ENCODE data around the gene SPOCD1.
A peak's percentile ranks its signal among the peaks of the same experiment; 100 is the strongest.
"Not testable (repeated sequence)": the region's sequence is repeated elsewhere in the genome, so short reads cannot be mapped to it uniquely, and the experiment has no call there.

SPOCD1 gene

DNA sequence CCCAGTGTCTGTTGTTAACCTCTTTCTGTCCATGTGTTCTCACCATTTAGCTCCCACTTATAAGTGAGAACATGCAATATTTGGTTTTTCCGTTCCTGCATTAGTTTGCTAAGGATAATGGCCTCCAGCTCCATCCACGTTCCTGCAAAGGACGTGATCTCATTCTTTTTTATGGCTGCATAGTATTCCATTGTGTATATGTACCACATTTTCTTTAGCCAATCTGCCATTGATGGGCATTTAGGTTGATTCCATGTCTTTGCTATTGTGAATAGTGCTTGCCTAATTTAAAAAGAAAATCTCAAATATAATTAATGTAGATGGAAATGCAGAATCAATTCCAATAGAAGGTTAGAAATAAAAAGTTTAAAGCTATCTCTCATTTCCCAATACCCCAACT, 679 bp upstream of the SPOCD1 start:
- H3K4me3 Mint-ChIP-seq; H3K9me3 Mint-ChIP-seq; ATAC-seq (replicated peaks); H3K27me3 Mint-ChIP-seq; DNase-seq; H3K27ac Mint-ChIP-seq; H3K36me3 Mint-ChIP-seq: not testable (repeated sequence)
- H3K4me1 Mint-ChIP-seq: peaks cover 10 to 37% of the 10 kb centered on the region in 2 donors

DNA sequence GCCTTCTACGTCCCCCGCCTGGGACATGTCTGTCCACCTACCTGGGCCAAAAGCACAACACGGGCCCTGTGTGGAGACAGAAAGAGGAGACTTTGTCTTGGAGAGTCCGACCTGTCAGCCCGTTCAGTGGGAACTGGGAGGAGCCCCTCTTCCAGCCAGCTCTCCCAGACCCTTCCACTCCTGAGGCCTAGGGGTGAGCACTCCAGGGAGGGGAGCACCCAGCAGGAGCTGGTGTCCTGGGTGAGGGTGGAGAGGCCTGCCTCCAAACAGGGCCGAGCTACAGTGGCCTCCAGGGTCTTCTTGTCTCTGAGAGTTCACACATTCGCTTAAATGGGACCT, 546 bp downstream of the SPOCD1 start:
- DNase-seq (no peak), ATAC-seq (replicated peaks) (no peak)
- Mint-ChIP-seq H3K9me3 (no peaks in the 10 kb centered on the region), H3K27ac (peak overlapping the region; percentile 73), H3K27me3 (no peaks in the 10 kb centered on the region), H3K36me3 (no peaks in the 10 kb centered on the region), H3K4me3 (no peak overlapping the region), H3K4me1 (peaks cover 10 to 44% of the 10 kb centered on the region in 2 donors)

DNA sequence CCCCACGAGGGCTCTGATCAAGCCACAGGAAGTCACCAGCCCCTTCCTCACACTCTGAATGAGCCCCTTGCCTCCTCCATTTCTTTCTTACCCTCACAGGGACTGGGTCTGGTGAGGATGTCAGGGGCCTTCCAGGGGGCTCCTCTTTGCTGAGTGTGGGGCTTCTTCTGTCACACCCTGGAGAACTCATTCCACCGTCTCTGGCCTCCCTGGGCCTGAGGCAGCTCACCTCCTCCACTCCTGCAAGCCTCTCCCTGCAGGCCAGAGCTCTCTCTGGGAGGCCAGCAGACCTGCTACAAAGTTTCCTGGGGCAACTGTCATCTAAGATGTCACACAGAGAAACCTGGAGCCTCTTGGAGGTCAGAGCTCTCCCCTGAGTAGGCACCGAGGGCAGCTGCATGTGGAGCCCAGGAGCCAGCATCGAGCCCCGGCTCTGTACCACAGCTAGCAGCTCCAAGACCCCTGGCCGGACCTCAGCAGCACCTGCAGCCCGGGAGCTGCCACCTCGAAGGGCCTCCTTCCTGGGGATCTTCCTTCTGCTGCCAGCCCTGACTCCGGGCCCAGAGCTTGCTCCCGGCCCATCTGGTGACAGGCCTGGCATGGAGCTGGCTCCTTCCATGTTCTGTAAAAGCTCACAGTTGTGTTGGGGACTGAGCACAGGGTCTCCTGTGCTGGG, 1.1 kb downstream of the SPOCD1 start:
- Mint-ChIP-seq H3K27me3 (no peaks in the 10 kb centered on the region), H3K4me1 (peaks cover 10 to 44% of the 10 kb centered on the region in 2 donors), H3K36me3 (no peaks in the 10 kb centered on the region), H3K9me3 (no peaks in the 10 kb centered on the region), H3K27ac (peak overlapping the region; percentile 73), H3K4me3 (no peak overlapping the region)
- DNase-seq: no peak
- no peak for ATAC-seq (replicated peaks)

DNA sequence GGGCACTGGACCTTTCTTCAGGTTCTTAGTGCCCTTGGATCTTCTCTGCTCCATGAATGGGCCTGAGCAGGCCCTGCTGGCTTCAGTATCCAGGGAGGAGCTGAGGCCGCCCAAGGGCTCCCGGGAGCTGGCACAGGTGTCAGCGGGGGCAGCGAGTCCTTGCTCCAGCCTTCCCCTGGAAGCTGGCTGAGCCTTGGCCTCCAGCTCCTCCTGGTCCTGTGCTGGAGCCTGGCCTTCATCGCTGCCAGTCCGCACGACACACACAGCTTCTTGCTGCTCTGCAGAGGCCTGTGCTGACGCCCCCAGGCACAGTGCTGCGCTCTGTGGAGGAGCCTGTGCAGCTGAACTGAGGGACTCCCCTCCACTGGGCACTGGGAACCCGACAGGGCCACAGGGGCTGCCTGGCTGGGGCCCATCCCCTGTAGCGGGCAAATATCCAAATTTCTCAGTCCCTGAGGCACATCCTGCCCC, 1.7 kb downstream of the SPOCD1 start:
- ATAC-seq (replicated peaks) (no peak), DNase-seq (no peak)
- no peaks in the 10 kb centered on the region for H3K36me3 Mint-ChIP-seq
- peaks cover 10 to 44% of the 10 kb centered on the region in 2 donors for H3K4me1 Mint-ChIP-seq
- H3K9me3 Mint-ChIP-seq: no peaks in the 10 kb centered on the region
- H3K27ac Mint-ChIP-seq: no peak overlapping the region
- no peak overlapping the region for H3K4me3 Mint-ChIP-seq
- no peaks in the 10 kb centered on the region for H3K27me3 Mint-ChIP-seq

DNA sequence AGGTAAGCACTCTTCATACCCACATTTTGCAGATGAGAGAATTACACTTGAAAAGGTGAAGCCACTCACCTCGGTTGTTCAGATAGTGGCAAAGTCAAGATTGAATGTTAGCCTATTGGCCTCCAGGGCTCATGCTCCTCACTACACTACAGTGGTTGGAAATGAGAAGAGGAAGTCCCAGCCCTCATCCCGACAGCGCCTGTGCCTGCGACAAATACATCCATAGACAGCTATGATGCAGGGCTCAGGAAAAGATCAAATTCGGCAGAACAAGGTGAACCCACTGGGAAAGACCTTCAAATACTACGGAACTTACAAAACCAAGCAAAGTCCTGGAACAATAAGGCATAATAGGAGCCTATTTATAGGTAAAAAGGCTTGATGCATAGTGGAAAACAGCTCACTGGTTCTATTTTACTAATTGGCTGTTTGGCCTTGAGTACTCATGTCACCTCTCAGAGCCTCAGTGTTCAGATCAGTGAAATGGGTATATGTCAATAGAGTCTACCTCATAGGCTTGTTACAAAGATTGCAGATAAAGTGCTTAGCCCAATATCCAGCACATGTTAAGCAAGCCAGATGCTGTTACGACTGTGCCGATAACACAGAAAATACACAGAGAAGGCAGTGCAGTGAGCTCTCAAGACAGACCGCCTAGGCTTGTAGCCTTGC, 3.5 kb downstream of the SPOCD1 start:
- Mint-ChIP-seq H3K4me3 (no peak overlapping the region), H3K4me1 (peaks cover 8 to 37% of the 10 kb centered on the region in 2 donors), H3K27ac (no peak overlapping the region), H3K36me3 (no peaks in the 10 kb centered on the region), H3K27me3 (no peaks in the 10 kb centered on the region), H3K9me3 (no peaks in the 10 kb centered on the region)
- DNase-seq: no peak
- ATAC-seq (replicated peaks): no peak

DNA sequence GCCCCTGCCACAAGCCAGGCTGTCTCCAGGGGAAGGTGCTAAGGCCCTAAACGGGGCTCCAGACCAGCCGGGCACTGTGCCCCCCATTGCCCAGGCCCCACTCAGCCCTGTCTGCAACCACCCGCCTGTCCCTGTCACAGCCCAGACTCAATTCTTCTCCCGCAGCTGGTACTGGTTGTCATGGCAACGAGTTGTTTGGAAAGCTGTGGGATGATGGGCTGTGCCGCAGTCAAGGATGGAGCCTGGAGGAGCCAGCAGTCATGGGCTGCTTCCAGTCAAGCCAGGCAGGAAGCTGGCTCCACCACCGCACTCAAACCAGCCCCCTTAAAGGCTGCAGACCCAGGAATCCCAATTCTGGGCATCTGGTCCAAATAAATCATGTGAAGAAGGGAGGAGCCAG, 4.2 kb downstream of the SPOCD1 start:
- Mint-ChIP-seq H3K27me3 (no peaks in the 10 kb centered on the region), H3K9me3 (no peaks in the 10 kb centered on the region), H3K4me1 (peaks cover 8 to 32% of the 10 kb centered on the region in 2 donors), H3K4me3 (no peak overlapping the region), H3K36me3 (no peaks in the 10 kb centered on the region), H3K27ac (no peak overlapping the region)
- ATAC-seq (replicated peaks): no peak
- DNase-seq: no peak

DNA sequence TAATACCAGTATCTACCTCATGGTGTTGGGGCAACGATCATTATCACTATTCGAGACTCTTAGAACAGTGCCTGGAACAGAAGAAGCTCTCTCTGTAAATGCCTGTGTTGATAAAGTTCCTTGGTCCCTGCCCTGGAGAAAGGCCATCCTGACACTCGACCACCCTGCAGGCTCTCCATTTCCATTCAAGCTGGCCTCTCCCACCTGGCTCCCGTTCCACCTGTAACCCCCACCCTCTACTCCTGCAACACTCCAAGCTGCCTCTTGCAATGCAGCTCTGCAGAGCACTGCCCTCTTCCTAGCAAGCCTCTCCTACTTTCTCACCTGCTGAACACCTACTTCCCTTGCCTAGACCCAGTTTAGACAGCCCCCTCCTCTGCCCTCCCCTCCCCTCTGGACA, 6.1 kb downstream of the SPOCD1 start:
- ATAC-seq (replicated peaks) (no peak), DNase-seq (no peak)
- Mint-ChIP-seq H3K4me1 (peaks cover 3 to 20% of the 10 kb centered on the region in 2 donors), H3K27me3 (no peaks in the 10 kb centered on the region), H3K36me3 (no peaks in the 10 kb centered on the region), H3K9me3 (no peaks in the 10 kb centered on the region), H3K4me3 (no peak overlapping the region), H3K27ac (no peak overlapping the region)

DNA sequence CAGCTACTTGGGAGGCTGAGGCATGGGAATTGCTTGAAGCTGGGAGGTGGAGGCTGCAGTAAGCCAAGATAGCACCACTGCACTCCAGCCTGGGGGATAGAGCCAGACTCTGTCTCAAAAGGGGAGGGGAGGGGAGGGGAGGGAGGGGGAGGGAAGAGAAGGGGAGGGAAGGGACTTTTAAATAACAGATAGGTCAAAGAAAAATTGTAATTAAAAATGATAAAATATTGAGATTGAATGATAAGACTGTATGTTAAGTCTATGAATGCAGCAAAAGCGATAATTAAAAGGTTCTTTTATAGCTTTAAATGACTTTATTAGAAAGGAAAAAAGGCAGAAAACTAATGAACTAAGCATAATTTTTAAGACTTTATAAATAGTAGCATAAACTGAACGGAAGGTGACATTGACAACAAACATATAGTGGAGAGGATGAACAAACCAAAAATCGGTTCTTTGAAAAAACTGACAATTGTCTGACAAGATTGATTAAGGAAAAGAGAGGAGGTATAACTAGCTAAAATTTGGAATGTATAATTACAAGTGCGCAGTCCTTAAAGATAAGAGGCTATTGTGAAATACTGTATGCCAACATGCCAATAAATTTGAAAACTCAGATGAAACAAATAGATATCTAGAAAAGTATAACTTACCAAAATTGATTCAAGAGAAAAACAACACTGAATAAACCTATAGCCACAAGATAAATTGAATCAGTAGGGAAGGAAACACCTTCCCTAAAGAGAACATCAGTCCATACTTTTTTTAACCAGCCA, 8.4 kb downstream of the SPOCD1 start:
- ATAC-seq (replicated peaks) (no peak), DNase-seq (no peak)
- Mint-ChIP-seq H3K27ac (no peak overlapping the region), H3K4me3 (no peak overlapping the region), H3K4me1 (peaks cover 3 to 22% of the 10 kb centered on the region in 2 donors), H3K36me3 (no peaks in the 10 kb centered on the region), H3K9me3 (no peaks in the 10 kb centered on the region), H3K27me3 (no peaks in the 10 kb centered on the region)

DNA sequence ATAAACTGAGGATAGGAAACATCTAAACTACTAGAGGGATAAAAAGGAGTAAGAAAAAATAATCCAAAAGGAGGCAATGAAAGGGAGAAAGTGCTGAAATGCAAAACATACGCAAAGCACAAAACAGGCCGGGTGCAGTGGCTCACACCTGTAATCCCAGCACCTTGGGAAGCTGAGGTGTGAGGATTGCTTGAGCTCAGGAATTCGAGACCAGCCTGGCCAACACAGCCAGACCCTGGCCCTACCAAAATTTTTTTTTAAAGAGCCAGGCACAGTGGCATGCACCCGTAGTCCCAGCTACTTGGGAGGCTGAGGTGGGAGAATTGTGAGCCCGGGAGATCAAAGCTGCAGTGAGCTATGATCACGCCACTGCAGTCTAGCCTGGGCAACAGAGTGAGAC, 10.5 kb downstream of the SPOCD1 start:
- DNase-seq (no peak), ATAC-seq (replicated peaks) (no peak)
- no peaks in the 10 kb centered on the region for H3K36me3 Mint-ChIP-seq
- H3K4me3 Mint-ChIP-seq: no peak overlapping the region
- peaks cover 13 to 25% of the 10 kb centered on the region in 2 donors for H3K4me1 Mint-ChIP-seq
- no peaks in the 10 kb centered on the region for H3K27me3 Mint-ChIP-seq
- no peaks in the 10 kb centered on the region for H3K9me3 Mint-ChIP-seq
- H3K27ac Mint-ChIP-seq: no peak overlapping the region

DNA sequence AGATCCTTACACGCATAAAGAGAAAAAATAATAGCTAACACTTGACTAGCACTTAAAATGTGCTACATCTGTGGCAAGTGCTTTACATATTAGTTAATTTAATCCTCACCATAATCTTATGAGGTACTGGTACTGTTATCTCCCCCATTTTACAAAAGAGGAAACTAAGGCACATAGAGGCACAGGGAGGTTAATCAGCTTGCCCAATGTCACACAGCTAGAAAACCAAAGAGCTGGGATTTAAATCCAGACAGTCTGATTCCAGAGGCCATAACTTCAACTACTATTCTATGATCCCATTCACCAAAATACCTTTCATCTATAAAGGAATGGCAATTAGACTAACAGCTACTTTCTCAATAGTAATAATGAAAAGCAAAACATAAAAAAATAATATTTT, 11.7 kb downstream of the SPOCD1 start:
- Mint-ChIP-seq H3K4me1 (peaks cover 15 to 36% of the 10 kb centered on the region in 2 donors), H3K27me3 (no peaks in the 10 kb centered on the region), H3K9me3 (no peaks in the 10 kb centered on the region), H3K4me3 (no peak overlapping the region), H3K27ac (no peak overlapping the region), H3K36me3 (no peaks in the 10 kb centered on the region)
- no peak for DNase-seq
- ATAC-seq (replicated peaks): no peak

DNA sequence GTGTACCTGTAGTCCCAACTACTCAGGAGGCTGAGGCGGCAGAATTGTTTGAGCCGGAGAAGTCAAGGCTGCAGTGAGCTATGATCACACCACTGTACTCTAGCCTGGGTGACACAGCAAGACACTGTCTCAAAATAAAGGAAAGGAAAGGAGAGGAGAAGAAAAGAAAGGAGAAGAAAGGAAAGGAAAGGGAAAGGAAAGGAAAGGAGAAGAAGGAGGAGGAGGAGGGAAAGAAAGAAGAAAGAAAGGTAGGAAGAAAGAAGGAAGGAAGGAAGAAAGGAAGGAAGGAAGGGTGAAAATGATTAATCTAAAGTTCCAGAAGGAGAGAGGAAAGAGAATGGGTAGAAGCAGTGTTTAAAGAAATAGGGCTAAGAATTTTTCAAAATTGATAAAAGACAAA, 12.2 kb downstream of the SPOCD1 start:
- H3K4me3 Mint-ChIP-seq: no peak overlapping the region
- peaks cover 15 to 38% of the 10 kb centered on the region in 2 donors for H3K4me1 Mint-ChIP-seq
- no peaks in the 10 kb centered on the region for H3K27me3 Mint-ChIP-seq
- H3K9me3 Mint-ChIP-seq: no peaks in the 10 kb centered on the region
- no peaks in the 10 kb centered on the region for H3K36me3 Mint-ChIP-seq
- no peak for DNase-seq
- no peak for ATAC-seq (replicated peaks)
- no peak overlapping the region for H3K27ac Mint-ChIP-seq

DNA sequence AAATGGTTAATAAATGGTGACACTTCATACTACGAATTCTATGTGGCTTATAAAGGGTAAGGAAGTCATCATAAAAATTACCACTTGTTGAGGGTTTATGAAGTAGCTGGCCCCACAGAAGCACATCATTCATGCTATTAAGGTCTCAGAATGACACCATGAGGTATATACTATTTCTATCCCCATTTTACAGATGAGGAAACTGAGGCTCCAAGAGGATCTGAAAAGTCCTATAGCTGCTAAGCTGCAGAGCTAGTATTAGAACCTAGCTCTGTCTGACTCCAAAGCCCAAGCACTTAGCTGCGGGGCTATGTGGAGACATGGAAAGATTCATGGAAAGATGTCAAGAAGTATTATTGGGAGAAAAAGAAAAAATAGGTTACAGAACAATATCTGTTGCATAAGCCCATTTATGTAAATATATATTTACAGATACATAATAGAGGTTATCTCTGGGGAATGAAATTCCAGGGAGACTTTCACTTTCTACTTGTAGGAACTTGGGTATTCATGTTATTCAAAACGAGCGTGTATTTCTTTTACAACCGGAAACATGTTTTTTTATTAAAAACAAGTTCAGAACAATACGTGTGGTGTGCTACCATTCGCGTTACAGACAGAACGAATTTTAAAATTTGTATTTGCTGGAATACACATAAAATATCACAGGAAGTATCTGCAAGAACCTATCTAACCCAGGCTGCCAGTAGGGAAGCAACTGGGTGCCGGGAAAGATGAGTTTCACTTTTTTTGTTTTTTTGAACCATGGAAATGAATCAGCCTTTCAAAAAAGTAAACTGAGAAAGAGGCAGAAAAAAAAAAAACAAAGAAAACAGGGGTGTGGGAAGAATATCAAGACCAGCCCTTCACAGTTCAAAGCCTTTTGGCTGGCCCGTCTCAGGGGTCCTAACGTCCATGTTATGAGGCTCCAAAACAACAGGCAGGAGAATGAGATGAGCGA, 13.4 kb downstream of the SPOCD1 start:
- Mint-ChIP-seq H3K9me3 (no peaks in the 10 kb centered on the region), H3K4me1 (peaks cover 15 to 38% of the 10 kb centered on the region in 2 donors), H3K36me3 (no peaks in the 10 kb centered on the region), H3K27ac (no peak overlapping the region), H3K4me3 (no peak overlapping the region), H3K27me3 (no peaks in the 10 kb centered on the region)
- ATAC-seq (replicated peaks) (no peak), DNase-seq (no peak)

DNA sequence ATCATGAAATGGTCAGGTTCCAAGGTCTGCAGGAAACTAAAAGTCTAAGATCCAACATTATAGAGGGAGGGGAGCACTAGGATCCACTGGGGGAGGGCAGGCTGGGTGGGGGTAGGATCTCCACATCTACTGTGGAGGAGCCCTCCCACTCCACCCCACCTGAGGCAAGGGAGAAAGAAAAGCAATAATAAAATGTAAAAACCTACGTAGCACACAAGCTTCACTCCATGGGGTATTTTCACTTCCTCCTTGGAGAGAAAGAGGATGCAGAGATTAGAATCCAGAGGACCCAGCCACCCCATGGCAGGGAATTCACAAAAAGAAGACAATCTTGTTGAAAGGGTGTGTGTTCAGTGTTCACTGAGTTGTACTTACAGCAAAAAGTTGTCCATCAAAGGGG, 14.4 kb downstream of the SPOCD1 start:
- Mint-ChIP-seq H3K4me1 (peaks cover 15 to 38% of the 10 kb centered on the region in 2 donors), H3K27me3 (peaks cover 5% of the 10 kb centered on the region in 2 donors), H3K4me3 (no peak overlapping the region), H3K27ac (peak overlapping the region; percentile 1), H3K9me3 (no peaks in the 10 kb centered on the region), H3K36me3 (no peaks in the 10 kb centered on the region)
- DNase-seq: no peak
- ATAC-seq (replicated peaks): peak; percentile 33 to 54

DNA sequence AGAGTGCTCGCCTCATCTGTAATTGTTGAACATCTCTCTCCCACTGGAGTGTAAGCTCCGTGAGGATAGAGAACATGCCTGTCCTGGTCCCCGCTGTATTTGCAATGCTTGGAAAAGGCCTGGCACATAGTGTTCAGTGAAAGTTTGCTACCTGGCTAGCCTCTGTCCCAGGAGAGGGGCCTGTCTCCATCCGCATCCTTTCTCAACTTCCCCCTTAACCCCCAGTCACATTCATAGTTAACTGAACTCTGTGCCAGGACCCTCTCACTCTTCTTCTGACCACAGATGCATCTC, 15.2 kb downstream of the SPOCD1 start:
- no peak for ATAC-seq (replicated peaks)
- H3K27ac Mint-ChIP-seq: no peak overlapping the region

More for the DNA sequence above, 15.2 kb downstream of the SPOCD1 start:
- H3K4me1 Mint-ChIP-seq: peaks cover 15 to 38% of the 10 kb centered on the region in 2 donors
- H3K4me3 Mint-ChIP-seq: no peak overlapping the region
- DNase-seq: no peak
- H3K27me3 Mint-ChIP-seq: peaks cover 5 to 6% of the 10 kb centered on the region in 2 donors
- H3K36me3 Mint-ChIP-seq: no peaks in the 10 kb centered on the region
- no peaks in the 10 kb centered on the region for H3K9me3 Mint-ChIP-seq

Data from stimulated activated naive B cell treated with anti-CD40 and anti-IgM and Interleukin-4, amounts not matched to agents 10 μg/mL and 1 μg/mL and 100 μg/mL, for 72 hours (primary cell).